ENCODE results near the gene TRAPPC12.

The TRAPPC12 gene

DNA sequence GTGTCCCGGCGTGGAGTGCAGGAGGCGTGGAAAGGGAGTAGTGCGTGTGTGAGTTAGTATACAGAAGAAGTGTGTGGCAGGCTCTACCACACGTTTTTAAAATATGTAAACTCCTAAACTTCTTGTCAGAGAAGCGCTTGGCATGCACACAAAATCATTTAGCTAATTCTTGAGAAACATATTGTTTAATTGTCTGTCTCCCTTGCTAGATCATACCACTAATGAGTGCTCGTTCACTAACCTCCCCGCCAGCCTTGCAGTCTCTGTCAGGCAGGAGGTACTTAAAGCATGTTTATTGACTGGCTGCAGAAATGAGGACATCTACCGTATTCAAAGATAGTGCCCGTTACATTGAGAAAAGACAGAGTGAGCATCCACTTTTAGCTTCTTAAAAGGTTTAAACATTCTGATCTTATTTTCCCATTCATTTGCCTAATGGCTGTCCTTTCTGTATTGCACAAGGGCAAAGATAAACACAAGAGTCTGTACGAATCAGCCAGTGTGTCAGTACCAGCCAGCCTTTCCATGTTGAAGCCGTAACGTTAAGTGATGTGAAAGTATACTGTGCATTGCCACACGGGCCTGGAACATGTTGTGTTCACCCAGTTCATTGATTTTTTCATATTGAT lies 41.4 kb downstream of the TRAPPC12 start:
- ATAC-seq = no peak
- TF ChIP-seq TCF4 (CRISPR knock-in tag; IDR thresholded peaks at IDR 0.05; ENCODE audit: borderline replicate concordance) = no peak

DNA sequence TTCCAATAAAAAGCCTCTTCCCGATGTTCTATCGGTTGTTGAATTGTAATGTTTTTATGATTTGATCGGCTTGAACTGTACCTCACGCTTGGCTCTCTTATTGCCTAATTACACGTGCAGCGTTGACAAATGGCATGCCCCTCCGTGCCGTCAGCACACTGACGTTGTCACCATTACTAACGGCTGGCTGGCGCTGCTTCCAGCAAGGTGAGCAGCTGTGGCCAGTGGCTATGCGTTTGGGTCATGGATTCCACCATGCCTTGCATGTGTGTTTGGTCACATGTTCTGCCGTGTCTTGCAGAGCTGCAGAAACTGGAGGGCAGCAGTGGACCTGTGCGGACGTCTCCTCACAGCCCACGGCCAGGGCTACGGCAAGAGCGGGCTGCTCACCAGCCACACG lies 42.1 kb downstream of the TRAPPC12 start:
- TF ChIP-seq ZNF70 (CRISPR knock-in tag; IDR thresholded peaks at IDR 0.05) (no peak), PATZ1 (CRISPR knock-in tag; IDR thresholded peaks at IDR 0.05; ENCODE audit: borderline replicate concordance) (no peak), RARB (CRISPR knock-in tag; IDR thresholded peaks at IDR 0.05) (no peak)
- TF ChIP-seq, protein P1, sequence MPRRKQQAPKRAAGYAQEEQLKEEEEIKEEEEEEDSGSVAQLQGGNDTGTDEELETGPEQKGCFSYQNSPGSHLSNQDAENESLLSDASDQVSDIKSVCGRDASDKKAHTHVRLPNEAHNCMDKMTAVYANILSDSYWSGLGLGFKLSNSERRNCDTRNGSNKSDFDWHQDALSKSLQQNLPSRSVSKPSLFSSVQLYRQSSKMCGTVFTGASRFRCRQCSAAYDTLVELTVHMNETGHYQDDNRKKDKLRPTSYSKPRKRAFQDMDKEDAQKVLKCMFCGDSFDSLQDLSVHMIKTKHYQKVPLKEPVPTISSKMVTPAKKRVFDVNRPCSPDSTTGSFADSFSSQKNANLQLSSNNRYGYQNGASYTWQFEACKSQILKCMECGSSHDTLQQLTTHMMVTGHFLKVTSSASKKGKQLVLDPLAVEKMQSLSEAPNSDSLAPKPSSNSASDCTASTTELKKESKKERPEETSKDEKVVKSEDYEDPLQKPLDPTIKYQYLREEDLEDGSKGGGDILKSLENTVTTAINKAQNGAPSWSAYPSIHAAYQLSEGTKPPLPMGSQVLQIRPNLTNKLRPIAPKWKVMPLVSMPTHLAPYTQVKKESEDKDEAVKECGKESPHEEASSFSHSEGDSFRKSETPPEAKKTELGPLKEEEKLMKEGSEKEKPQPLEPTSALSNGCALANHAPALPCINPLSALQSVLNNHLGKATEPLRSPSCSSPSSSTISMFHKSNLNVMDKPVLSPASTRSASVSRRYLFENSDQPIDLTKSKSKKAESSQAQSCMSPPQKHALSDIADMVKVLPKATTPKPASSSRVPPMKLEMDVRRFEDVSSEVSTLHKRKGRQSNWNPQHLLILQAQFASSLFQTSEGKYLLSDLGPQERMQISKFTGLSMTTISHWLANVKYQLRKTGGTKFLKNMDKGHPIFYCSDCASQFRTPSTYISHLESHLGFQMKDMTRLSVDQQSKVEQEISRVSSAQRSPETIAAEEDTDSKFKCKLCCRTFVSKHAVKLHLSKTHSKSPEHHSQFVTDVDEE (CRISPR knock-in tag; IDR thresholded peaks at IDR 0.05) = no peak

GRCh38 chr2:3422161-3422779 lies 42.8 kb downstream of the TRAPPC12 start:
- no peak for TF ChIP-seq ZFP30 (CRISPR knock-in tag; IDR thresholded peaks at IDR 0.05)
- TF ChIP-seq BACH2 (CRISPR knock-in tag; IDR thresholded peaks at IDR 0.05; ENCODE audit: borderline replicate concordance) = no peak
- no peak for TF ChIP-seq PPARA (CRISPR knock-in tag; IDR thresholded peaks at IDR 0.05; ENCODE audit: borderline replicate concordance)
- TF ChIP-seq ZNF70 (CRISPR knock-in tag; IDR thresholded peaks at IDR 0.05) = no peak
- TF ChIP-seq TOX (CRISPR knock-in tag; IDR thresholded peaks at IDR 0.05; ENCODE audit: borderline replicate concordance) = no peak
- no peak for TF ChIP-seq ZNF8 (CRISPR knock-in tag; IDR thresholded peaks at IDR 0.05)
- TF ChIP-seq OSR1 (CRISPR knock-in tag; IDR thresholded peaks at IDR 0.05) = no peak
- TF ChIP-seq RARB (CRISPR knock-in tag; IDR thresholded peaks at IDR 0.05) = no peak
- no peak for TF ChIP-seq CSDC2 (CRISPR knock-in tag; IDR thresholded peaks at IDR 0.05)
- TF ChIP-seq ARNTL (CRISPR knock-in tag; IDR thresholded peaks at IDR 0.05; ENCODE audit: borderline replicate concordance, low read depth) = no peak
- no peak for TF ChIP-seq CSRNP3 (CRISPR knock-in tag; IDR thresholded peaks at IDR 0.05)
- TF ChIP-seq, protein P1 (CRISPR knock-in tag; IDR thresholded peaks at IDR 0.05) = no peak
- no peak for TF ChIP-seq ZFP3 (CRISPR knock-in tag; IDR thresholded peaks at IDR 0.05)
- TF ChIP-seq ZC3H10 (CRISPR knock-in tag; IDR thresholded peaks at IDR 0.05) = no peak
- no peak for TF ChIP-seq ZNF565 (CRISPR knock-in tag; conservative IDR thresholded peaks at IDR 0.05; ENCODE audit: low read depth)
- no peak for TF ChIP-seq SNAI2 (CRISPR knock-in tag; IDR thresholded peaks at IDR 0.05)
- TF ChIP-seq ESRRG (CRISPR knock-in tag; IDR thresholded peaks at IDR 0.05) = no peak
- TF ChIP-seq POU6F1 (CRISPR knock-in tag; IDR thresholded peaks at IDR 0.05; ENCODE audit: borderline replicate concordance, low read depth) = no peak
- TF ChIP-seq PATZ1 (CRISPR knock-in tag; IDR thresholded peaks at IDR 0.05; ENCODE audit: borderline replicate concordance) = no peak
- ATAC-seq = no peak

More for the DNA sequence above, 42.1 kb downstream of the TRAPPC12 start:
- no peak for ATAC-seq

All from SK-N-SH treated with all-trans-retinoic acid at 6 μM for 48 hours (cell line).